ENCODE data around the gene CNOT3.

DNA sequence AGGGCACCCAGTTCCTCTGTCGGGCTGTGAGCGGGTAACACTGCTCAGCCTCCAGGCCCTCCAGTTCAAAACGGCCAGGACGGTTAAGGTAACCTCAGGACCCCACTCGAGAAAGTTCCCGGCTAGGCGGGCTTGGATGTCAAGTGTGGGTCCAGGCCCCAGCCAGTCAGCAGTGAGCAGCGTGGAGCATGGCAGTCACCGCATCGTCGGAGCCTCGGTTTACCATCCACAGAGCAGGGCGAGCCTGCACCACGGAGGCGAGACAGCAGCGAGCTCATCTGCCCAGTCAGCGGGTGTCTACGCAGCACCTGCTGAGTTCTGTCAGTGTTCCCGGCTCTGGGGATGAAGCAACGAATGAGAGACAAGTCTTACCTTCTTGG is 8.0 kb upstream of the CNOT3 start:
- TF ChIP-seq, protein P1, sequence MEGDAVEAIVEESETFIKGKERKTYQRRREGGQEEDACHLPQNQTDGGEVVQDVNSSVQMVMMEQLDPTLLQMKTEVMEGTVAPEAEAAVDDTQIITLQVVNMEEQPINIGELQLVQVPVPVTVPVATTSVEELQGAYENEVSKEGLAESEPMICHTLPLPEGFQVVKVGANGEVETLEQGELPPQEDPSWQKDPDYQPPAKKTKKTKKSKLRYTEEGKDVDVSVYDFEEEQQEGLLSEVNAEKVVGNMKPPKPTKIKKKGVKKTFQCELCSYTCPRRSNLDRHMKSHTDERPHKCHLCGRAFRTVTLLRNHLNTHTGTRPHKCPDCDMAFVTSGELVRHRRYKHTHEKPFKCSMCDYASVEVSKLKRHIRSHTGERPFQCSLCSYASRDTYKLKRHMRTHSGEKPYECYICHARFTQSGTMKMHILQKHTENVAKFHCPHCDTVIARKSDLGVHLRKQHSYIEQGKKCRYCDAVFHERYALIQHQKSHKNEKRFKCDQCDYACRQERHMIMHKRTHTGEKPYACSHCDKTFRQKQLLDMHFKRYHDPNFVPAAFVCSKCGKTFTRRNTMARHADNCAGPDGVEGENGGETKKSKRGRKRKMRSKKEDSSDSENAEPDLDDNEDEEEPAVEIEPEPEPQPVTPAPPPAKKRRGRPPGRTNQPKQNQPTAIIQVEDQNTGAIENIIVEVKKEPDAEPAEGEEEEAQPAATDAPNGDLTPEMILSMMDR (IDR thresholded peaks at IDR 0.05), result no peak
- no peak for TF ChIP-seq POLR2A (IDR thresholded peaks at IDR 0.05)

All from adrenal gland (tissue), 5 donors.